Mesenchymal stem cell (in vitro differentiated cells and primary cell): ENCODE data around the gene RTN4RL2.

Source experiments
- DNase-seq: peaks from one replicate; pipeline ENCODE4 v3.0.0-alpha.2; 2013
- H2AFZ ChIP-seq: one replicate; pipeline ENCODE4 v1.6.1; 2013; ENCODE audit warnings: low read depth, mild to moderate bottlenecking, control low read depth, inconsistent platforms, low read length, moderate library complexity
- H2AK5ac ChIP-seq: 2 replicates; pipeline ENCODE4 v1.6.1; 2013; ENCODE audit warnings: low read length, moderate library complexity, mild to moderate bottlenecking, inconsistent platforms; ENCODE audit not compliant: severe bottlenecking
- H2BK120ac ChIP-seq: one replicate; pipeline ENCODE4 v1.6.1; 2013; ENCODE audit warnings: low read depth, mild to moderate bottlenecking, inconsistent platforms, low read length, moderate library complexity
- H2BK12ac ChIP-seq, 2 experiments: one replicate each; pipeline ENCODE4 v1.6.1; 2013; ENCODE audit warnings: inconsistent platforms in 2 of 2, low read length in 2 of 2, mild to moderate bottlenecking in 2 of 2, moderate library complexity in 2 of 2, control low read depth in 1 of 2
- H2BK15ac ChIP-seq: one replicate; pipeline ENCODE4 v1.6.1; 2013; ENCODE audit warnings: mild to moderate bottlenecking, low read depth, inconsistent platforms; ENCODE audit not compliant: poor library complexity, severe bottlenecking
- H2BK5ac ChIP-seq: 2 replicates; pipeline ENCODE4 v1.6.1; 2013; ENCODE audit warnings: low read depth, mild to moderate bottlenecking, low read length, control low read depth, inconsistent platforms; ENCODE audit not compliant: poor library complexity, severe bottlenecking
- H3K14ac ChIP-seq, 2 experiments: one replicate each; pipeline ENCODE4 v1.6.1; 2013; ENCODE audit warnings: inconsistent platforms in 2 of 2, low read length in 2 of 2, control low read depth in 1 of 2, mild to moderate bottlenecking in 1 of 2, moderate library complexity in 1 of 2
- H3K18ac ChIP-seq, 2 experiments: one replicate each; pipeline ENCODE4 v1.6.1; 2013; ENCODE audit warnings: inconsistent platforms in 2 of 2, low read length in 2 of 2, control low read depth in 1 of 2, low read depth in 1 of 2, mild to moderate bottlenecking in 1 of 2
- H3K23ac ChIP-seq, 2 experiments: one replicate each; pipeline ENCODE4 v1.6.1; 2013; ENCODE audit warnings: inconsistent platforms in 2 of 2, low read length in 2 of 2, mild to moderate bottlenecking in 2 of 2, moderate library complexity in 2 of 2, control low read depth in 1 of 2
- H3K27ac ChIP-seq: 2 replicates; pipeline ENCODE4 v1.5.1; 2013; ENCODE audit warnings: mild to moderate bottlenecking, moderate library complexity, low read length, control low read depth, inconsistent platforms; ENCODE audit not compliant: poor library complexity, severe bottlenecking
- H3K27me3 ChIP-seq, 2 experiments: 2 replicates each; pipeline versions ENCODE4 v1.6.1 to v1.7.0; 2013; ENCODE audit warnings: low read length in 2 of 2, mild to moderate bottlenecking in 2 of 2, moderate library complexity in 2 of 2, control low read depth in 1 of 2, inconsistent platforms in 1 of 2; ENCODE audit not compliant: control insufficient read depth in 1 of 2, insufficient read depth in 1 of 2
- H3K36me3 ChIP-seq, 2 experiments: 2 replicates each; pipeline versions ENCODE4 v1.6.1 to v1.7.0; 2013; ENCODE audit warnings: low read length in 2 of 2, control low read depth in 1 of 2, inconsistent platforms in 1 of 2, low read depth in 1 of 2, mild to moderate bottlenecking in 1 of 2; ENCODE audit not compliant: insufficient read depth in 2 of 2, control insufficient read depth in 1 of 2
- H3K4ac ChIP-seq, 2 experiments: one replicate each; pipeline ENCODE4 v1.6.1; 2013; ENCODE audit warnings: inconsistent platforms in 2 of 2, low read length in 2 of 2, mild to moderate bottlenecking in 2 of 2, moderate library complexity in 2 of 2, control low read depth in 1 of 2, low read depth in 1 of 2
- H3K4me1 ChIP-seq: 2 replicates; pipeline ENCODE4 v1.6.1; 2013; ENCODE audit warnings: low read depth, low read length, control low read depth; ENCODE audit not compliant: control insufficient read depth, insufficient read depth
- H3K4me2 ChIP-seq: 2 replicates; pipeline ENCODE4 v1.6.1; 2013; ENCODE audit warnings: low read length, mild to moderate bottlenecking, inconsistent platforms; ENCODE audit not compliant: poor library complexity, severe bottlenecking
- H3K4me3 ChIP-seq, 2 experiments: 2 replicates each; pipeline versions ENCODE4 v1.5.1 to v1.7.0; 2013; ENCODE audit warnings: low read length in 2 of 2, mild to moderate bottlenecking in 2 of 2, control low read depth in 1 of 2, low read depth in 1 of 2; ENCODE audit not compliant: insufficient read depth in 1 of 2
- H3K79me1 ChIP-seq: replicated peaks from 2 replicates; pipeline ENCODE4 v1.6.1; 2013; ENCODE audit warnings: mild to moderate bottlenecking, control low read depth, low read length, inconsistent platforms; ENCODE audit not compliant: poor library complexity, severe bottlenecking
- H3K9ac ChIP-seq: 2 replicates; pipeline ENCODE4 v1.7.0; 2013; ENCODE audit warnings: mild to moderate bottlenecking, low read length, moderate library complexity
- H3K9me3 ChIP-seq: 2 replicates; pipeline ENCODE4 v1.7.0; 2013; ENCODE audit warnings: mild to moderate bottlenecking, low read length; ENCODE audit not compliant: control insufficient read depth
- H4K8ac ChIP-seq: one replicate; pipeline ENCODE4 v1.6.1; 2013; ENCODE audit warnings: inconsistent platforms, mild to moderate bottlenecking, low read length, moderate library complexity
- H4K91ac ChIP-seq: one replicate; pipeline ENCODE4 v1.6.1; 2013; ENCODE audit warnings: mild to moderate bottlenecking, low read length, inconsistent platforms
- WGBS: methylation state at CpG from one replicate; pipeline ENCODE4 v1.1.7; 2013; ENCODE audit warnings: mixed read lengths; 5-methylcytosine and 5-hydroxymethylcytosine counted together

RTN4RL2 gene

GRCh38 chr11:57502376-57502775 lies 42.0 kb downstream of the RTN4RL2 start:
- H3K14ac ChIP-seq: no peak overlapping the region
- no peak overlapping the region for H2AK5ac ChIP-seq
- WGBS: 97% methylated on average over 3 of the region's 3 CpGs
- H2BK5ac ChIP-seq: no peak overlapping the region
- H3K4me3 ChIP-seq: no peak overlapping the region
- H3K18ac ChIP-seq: no peak overlapping the region
- H3K4ac ChIP-seq: no peak overlapping the region
- peaks cover 5% of the 10 kb centered on the region for H3K4me1 ChIP-seq
- no peak for DNase-seq
- no peaks in the 10 kb centered on the region for H3K9me3 ChIP-seq
- H2BK15ac ChIP-seq: no peak overlapping the region
- peak overlapping the region in 1 of 2 experiments; percentile 37 for H3K23ac ChIP-seq
- no peak overlapping the region for H3K9ac ChIP-seq
- H3K79me1 ChIP-seq: peaks cover 2% of the 10 kb centered on the region
- peaks cover 0 to 23% of the 10 kb centered on the region in 2 experiments for H3K36me3 ChIP-seq
- H3K4me2 ChIP-seq: no peak overlapping the region
- H4K91ac ChIP-seq: no peak overlapping the region
- H2AFZ ChIP-seq: no peak overlapping the region
- H2BK120ac ChIP-seq: no peak overlapping the region
- no peak overlapping the region for H2BK12ac ChIP-seq
- no peak overlapping the region for H3K27ac ChIP-seq
- H4K8ac ChIP-seq: no peak overlapping the region
- no peaks in the 10 kb centered on the region for H3K27me3 ChIP-seq

GRCh38 chr11:57502870-57503269 lies 42.5 kb downstream of the RTN4RL2 start:
- peaks cover 5% of the 10 kb centered on the region for H3K4me1 ChIP-seq
- no peak overlapping the region for H3K4ac ChIP-seq
- peaks cover 2% of the 10 kb centered on the region for H3K79me1 ChIP-seq
- H4K8ac ChIP-seq: no peak overlapping the region
- H2AK5ac ChIP-seq: no peak overlapping the region
- H2BK12ac ChIP-seq: no peak overlapping the region
- H3K9ac ChIP-seq: no peak overlapping the region
- H2BK15ac ChIP-seq: no peak overlapping the region
- no peak overlapping the region for H2BK120ac ChIP-seq
- no peak overlapping the region for H3K18ac ChIP-seq
- H3K36me3 ChIP-seq: peaks cover 0 to 20% of the 10 kb centered on the region in 2 experiments
- no peak overlapping the region for H2AFZ ChIP-seq
- no peak overlapping the region for H2BK5ac ChIP-seq
- no peak for DNase-seq
- no peak overlapping the region for H3K4me2 ChIP-seq
- no peaks in the 10 kb centered on the region for H3K9me3 ChIP-seq
- no peak overlapping the region for H4K91ac ChIP-seq
- H3K4me3 ChIP-seq: no peak overlapping the region
- H3K23ac ChIP-seq: no peak overlapping the region
- no peak overlapping the region for H3K27ac ChIP-seq
- H3K14ac ChIP-seq: no peak overlapping the region
- H3K27me3 ChIP-seq: no peaks in the 10 kb centered on the region

GRCh38 chr11:57504511-57504910 lies 44.2 kb downstream of the RTN4RL2 start:
- no peak overlapping the region for H3K4ac ChIP-seq
- H2BK120ac ChIP-seq: no peak overlapping the region
- no peak overlapping the region for H4K91ac ChIP-seq
- no peak overlapping the region for H2BK15ac ChIP-seq
- no peak overlapping the region for H3K23ac ChIP-seq
- no peak for DNase-seq
- H3K4me3 ChIP-seq: no peak overlapping the region
- no peak overlapping the region for H3K4me2 ChIP-seq
- no peaks in the 10 kb centered on the region for H3K27me3 ChIP-seq
- peaks cover 0 to 15% of the 10 kb centered on the region in 2 experiments for H3K36me3 ChIP-seq
- no peak overlapping the region for H2AFZ ChIP-seq
- H2BK12ac ChIP-seq: no peak overlapping the region
- H2AK5ac ChIP-seq: no peak overlapping the region
- no peak overlapping the region for H4K8ac ChIP-seq
- H3K14ac ChIP-seq: no peak overlapping the region
- no peaks in the 10 kb centered on the region for H3K9me3 ChIP-seq
- WGBS: 92% methylated on average over 4 of the region's 4 CpGs
- H3K27ac ChIP-seq: no peak overlapping the region
- peaks cover 2% of the 10 kb centered on the region for H3K4me1 ChIP-seq
- H3K9ac ChIP-seq: no peak overlapping the region
- no peak overlapping the region for H3K18ac ChIP-seq
- H2BK5ac ChIP-seq: no peak overlapping the region
- no peaks in the 10 kb centered on the region for H3K79me1 ChIP-seq

- Histone ChIP-seq H2BK15ac (no peak overlapping the region), H3K79me1 (no peaks in the 10 kb centered on the region), H3K4me1 (no peaks in the 10 kb centered on the region), H3K4me2 (no peak overlapping the region), H3K18ac (no peak overlapping the region), H4K8ac (no peak overlapping the region), H4K91ac (no peak overlapping the region), H3K4me3 (no peak overlapping the region), H2AFZ (no peak overlapping the region), H3K27me3 (no peaks in the 10 kb centered on the region), H3K14ac (no peak overlapping the region), H2BK12ac (no peak overlapping the region), H3K27ac (no peak overlapping the region), H3K9me3 (no peaks in the 10 kb centered on the region), H3K4ac (no peak overlapping the region), H3K9ac (no peak overlapping the region), H2BK120ac (no peak overlapping the region), H2BK5ac (no peak overlapping the region), H3K36me3 (peaks cover 0 to 10% of the 10 kb centered on the region in 2 experiments), H2AK5ac (no peak overlapping the region), H3K23ac (no peak overlapping the region)
- 90% methylated on average over 1 of the region's 1 CpG for WGBS
- no peak for DNase-seq
Observed at GRCh38 chr11:57506522-57506921, 46.2 kb downstream of the RTN4RL2 start.
